AG04450 (cell line): ENCODE measurements around the gene SHC4. TPM values are rescaled to one million over a fixed set of nuclear protein-coding genes. Genes with fewer than 3 reads are reported as not detected.
"Not testable (repeated sequence)": the region's sequence is repeated elsewhere in the genome, so short reads cannot be mapped to it uniquely, and the experiment has no call there.

Experiments used
- CTCF ChIA-PET: fragments of 300-600, 350-600 bp; formaldehyde crosslinking; extraction: SDS; loops from one replicate; lab custom pipeline; 2022; ENCODE audit warnings: antibody characterized with exemption, inconsistent platforms; lab: Charles Lee
- POLR2A ChIA-PET: fragments of 350-600 bp; formaldehyde crosslinking; extraction: SDS; loops from one replicate; lab custom pipeline; 2021; ENCODE audit warnings: antibody characterized with exemption, inconsistent platforms; lab: Yijun Ruan, JAX
- DNase-seq: peaks from one replicate; pipeline ENCODE4 v3.0.0-alpha.2; 2011; ENCODE audit warnings: low read depth, low spot score
- H3K27ac ChIP-seq: one replicate; pipeline ENCODE4 v1.5.1; 2012; ENCODE audit warnings: low read depth, low read length, control low read depth
- H3K27me3 ChIP-seq: one replicate; pipeline ENCODE4 v1.6.0; 2012; ENCODE audit warnings: low read length; ENCODE audit not compliant: control insufficient read depth, insufficient read depth
- H3K4me3 ChIP-seq: 2 replicates; pipeline ENCODE4 v1.5.1; 2011; ENCODE audit warnings: mild to moderate bottlenecking, low read depth, low read length, control low read depth
- H3K9me3 ChIP-seq: 2 replicates; pipeline ENCODE4 v1.5.1; 2012; ENCODE audit warnings: low read length; ENCODE audit not compliant: control insufficient read depth, insufficient read depth
- polyA plus RNA-seq: library from polyadenylated mRNA; depleted of rRNA; stranded (reverse); fragments of >200 nt; gene quantifications from 2 replicates; pipeline ENCODE4 v1.2.3, GENCODE V29; 2011
- TF ChIP-seq, protein P1 (sequence below): IDR thresholded peaks from 2 replicates; pipeline ENCODE4 v1.5.1; 2011; ENCODE audit warnings: low read depth, low read length, control low read depth, inconsistent platforms

Gene SHC4
- polyA plus RNA-seq, 1 experiment, result 5.1 TPM

DNA sequence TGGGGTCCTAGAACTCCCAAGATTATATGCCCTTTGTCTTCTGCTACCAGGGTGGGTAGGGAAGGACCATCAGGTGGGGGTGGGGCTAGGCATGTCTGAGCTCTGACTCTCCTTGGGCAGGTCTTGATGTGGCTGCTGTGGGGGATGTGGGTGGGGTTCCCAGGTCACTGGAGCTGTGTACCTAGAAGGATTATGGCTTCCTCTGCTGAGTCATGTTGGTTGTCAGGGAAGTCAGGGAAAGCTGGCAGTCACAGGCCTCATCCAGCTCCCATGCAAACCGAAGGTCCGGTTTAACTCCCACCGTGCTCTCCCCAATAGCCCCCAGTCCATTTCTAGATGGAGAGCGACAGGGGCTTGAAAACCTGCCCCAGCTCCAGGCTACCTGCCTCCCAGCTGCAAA, 50.6 kb downstream of the SHC4 start:
- H3K4me3 ChIP-seq, result no peak overlapping the region
- H3K27ac ChIP-seq, result no peak overlapping the region
- ChIA-PET CTCF (no interaction called here), POLR2A (no interaction called here)
- H3K9me3 ChIP-seq, result no peaks in the 10 kb centered on the region
- H3K27me3 ChIP-seq, result no peaks in the 10 kb centered on the region
- no peak for DNase-seq
- TF ChIP-seq, protein P1, sequence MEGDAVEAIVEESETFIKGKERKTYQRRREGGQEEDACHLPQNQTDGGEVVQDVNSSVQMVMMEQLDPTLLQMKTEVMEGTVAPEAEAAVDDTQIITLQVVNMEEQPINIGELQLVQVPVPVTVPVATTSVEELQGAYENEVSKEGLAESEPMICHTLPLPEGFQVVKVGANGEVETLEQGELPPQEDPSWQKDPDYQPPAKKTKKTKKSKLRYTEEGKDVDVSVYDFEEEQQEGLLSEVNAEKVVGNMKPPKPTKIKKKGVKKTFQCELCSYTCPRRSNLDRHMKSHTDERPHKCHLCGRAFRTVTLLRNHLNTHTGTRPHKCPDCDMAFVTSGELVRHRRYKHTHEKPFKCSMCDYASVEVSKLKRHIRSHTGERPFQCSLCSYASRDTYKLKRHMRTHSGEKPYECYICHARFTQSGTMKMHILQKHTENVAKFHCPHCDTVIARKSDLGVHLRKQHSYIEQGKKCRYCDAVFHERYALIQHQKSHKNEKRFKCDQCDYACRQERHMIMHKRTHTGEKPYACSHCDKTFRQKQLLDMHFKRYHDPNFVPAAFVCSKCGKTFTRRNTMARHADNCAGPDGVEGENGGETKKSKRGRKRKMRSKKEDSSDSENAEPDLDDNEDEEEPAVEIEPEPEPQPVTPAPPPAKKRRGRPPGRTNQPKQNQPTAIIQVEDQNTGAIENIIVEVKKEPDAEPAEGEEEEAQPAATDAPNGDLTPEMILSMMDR, result no peak

DNA sequence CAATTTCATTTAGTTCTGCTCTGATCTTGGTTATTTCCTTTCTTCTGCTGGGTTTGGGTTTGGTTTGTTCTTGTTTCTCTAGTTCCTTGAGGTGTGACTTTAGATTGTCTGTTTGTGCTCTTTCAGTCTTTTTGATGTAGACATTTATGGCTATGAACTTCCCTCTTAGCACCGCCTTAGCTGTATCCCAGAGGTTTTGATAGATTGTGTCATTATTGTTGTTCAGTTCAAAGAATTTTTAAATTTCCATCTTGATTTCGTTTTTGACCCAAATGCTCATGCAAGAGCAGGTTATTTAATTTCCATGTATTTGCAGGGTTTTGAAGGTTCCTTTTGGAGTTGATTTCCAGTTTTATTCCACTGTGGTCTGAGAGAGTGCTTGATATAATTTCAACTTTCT, 53.2 kb downstream of the SHC4 start:
- CTCF ChIA-PET, result not testable (repeated sequence)

DNA sequence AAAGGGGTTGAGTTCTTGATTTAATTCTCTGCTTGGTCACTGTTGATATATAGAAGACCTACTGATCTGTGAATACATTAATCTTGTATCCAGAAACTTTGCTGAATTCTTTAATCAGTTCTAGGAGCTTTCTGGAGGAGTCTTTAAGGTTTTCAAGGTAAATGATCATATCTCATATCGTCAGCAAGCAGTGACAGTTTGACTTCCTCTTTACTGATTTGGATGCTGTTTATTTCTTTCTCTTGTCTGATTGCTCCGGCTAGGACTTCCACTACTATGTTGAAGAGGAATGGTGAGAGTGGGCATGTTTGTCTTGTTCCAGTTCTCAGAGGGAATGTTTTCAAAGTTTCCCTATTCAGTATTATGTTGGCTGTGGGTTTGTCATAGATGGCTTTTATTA, 54.4 kb downstream of the SHC4 start:
- H3K4me3 ChIP-seq, CTCF ChIA-PET, H3K27ac ChIP-seq, DNase-seq, H3K9me3 ChIP-seq, POLR2A ChIA-PET, H3K27me3 ChIP-seq: not testable (repeated sequence)

More for the DNA sequence above, 53.2 kb downstream of the SHC4 start:
- H3K27me3 ChIP-seq, H3K27ac ChIP-seq, POLR2A ChIA-PET, H3K9me3 ChIP-seq, DNase-seq, H3K4me3 ChIP-seq: not testable (repeated sequence)

DNA sequence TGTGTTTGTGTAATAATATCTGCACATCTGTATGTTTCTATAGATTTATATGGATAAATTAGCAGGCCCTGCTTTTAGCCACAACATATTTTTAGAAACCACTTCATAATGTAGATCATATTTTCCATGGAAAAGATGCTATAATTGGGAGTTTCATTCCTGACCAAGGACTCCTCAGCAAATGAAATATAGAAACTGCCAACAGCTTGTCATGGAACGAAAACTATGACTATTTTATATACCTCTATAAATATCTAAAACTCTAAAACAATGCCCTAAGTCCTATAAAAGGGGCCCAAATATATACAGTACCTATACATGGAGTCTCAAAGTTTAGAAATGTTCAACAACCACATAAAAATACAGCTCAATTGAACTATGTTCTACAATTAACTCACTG, 57.9 kb downstream of the SHC4 start:
- TF ChIP-seq, protein P1, result no peak
- Histone ChIP-seq H3K4me3 (no peak overlapping the region), H3K9me3 (no peaks in the 10 kb centered on the region), H3K27ac (no peak overlapping the region), H3K27me3 (no peaks in the 10 kb centered on the region)
- ChIA-PET POLR2A (no interaction called here), CTCF (interaction anchor here (1.1 kb wide), 1 partner anchor 70 kb away, joined by 3 read pairs; no protein-coding TSS in a partner anchor)
- DNase-seq, result no peak

DNA sequence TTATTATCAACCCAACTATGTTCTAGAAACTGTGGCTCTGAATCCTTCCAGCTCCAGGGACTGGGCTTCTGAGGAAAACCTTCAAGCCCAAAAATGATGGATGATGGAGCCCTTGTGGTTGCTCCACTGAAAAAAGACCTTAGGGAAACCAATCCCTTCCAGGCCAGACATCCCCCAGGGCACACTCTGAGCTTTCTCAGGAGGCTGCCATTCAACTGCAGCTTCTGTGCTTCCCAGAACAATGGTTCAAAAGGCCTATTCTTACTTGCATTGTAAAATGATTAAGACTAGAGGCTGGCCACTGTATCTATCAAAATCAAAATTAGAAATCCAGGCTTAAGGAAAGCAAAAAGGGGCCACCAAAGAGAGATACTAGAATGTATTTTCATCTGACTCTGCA, 58.5 kb downstream of the SHC4 start:
- TF ChIP-seq, protein P1, result no peak
- Histone ChIP-seq H3K4me3 (no peak overlapping the region), H3K27me3 (no peaks in the 10 kb centered on the region), H3K9me3 (no peaks in the 10 kb centered on the region), H3K27ac (no peak overlapping the region)
- ChIA-PET CTCF (no interaction called here), POLR2A (no interaction called here)
- DNase-seq, result no peak

DNA sequence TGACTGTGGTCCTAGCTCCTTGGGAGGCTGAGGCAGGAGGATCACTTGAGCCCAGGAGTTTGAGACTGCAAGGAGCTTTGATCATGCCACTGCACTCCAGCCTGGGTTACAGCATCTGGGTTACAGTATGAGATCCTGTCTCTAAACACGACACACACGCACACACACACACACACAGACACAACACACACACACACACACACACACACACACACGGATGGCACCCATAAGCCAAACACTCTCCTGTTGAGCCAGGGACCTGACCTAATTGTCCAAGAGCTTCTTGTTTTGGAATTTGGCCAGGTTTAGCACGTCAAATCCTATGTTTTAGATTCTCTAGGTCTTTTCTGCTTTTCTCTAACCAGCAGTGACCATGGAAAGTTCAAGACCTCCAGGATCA, 59.0 kb downstream of the SHC4 start:
- ChIA-PET POLR2A (no interaction called here), CTCF (no interaction called here)

More for the DNA sequence above, 59.0 kb downstream of the SHC4 start:
- no peak overlapping the region for H3K27ac ChIP-seq
- no peaks in the 10 kb centered on the region for H3K9me3 ChIP-seq
- TF ChIP-seq, protein P1, result no peak
- H3K27me3 ChIP-seq, result no peaks in the 10 kb centered on the region
- no peak overlapping the region for H3K4me3 ChIP-seq
- DNase-seq, result no peak
